Fibroblast of pulmonary artery (primary cell): Measurements from ENCODE around the gene ZBTB9.
A peak's percentile ranks its signal among the peaks of the same experiment; 100 is the strongest.

Experiments used
- DNase-seq: peaks from one replicate; pipeline ENCODE4 v3.0.0-alpha.2; 2010; ENCODE audit warnings: low read depth
- H3K4me3 ChIP-seq: replicated peaks from 2 replicates; pipeline ENCODE4 v1.5.1; 2011; ENCODE audit warnings: low read depth, mild to moderate bottlenecking, control low read depth, low read length, moderate library complexity
- TF ChIP-seq, protein P1 (sequence below): IDR thresholded peaks from 2 replicates; pipeline ENCODE4 v1.5.1; 2011; ENCODE audit warnings: mild to moderate bottlenecking, control low read depth, low read length, inconsistent platforms; ENCODE audit errors: missing control alignments

ZBTB9 gene

DNA sequence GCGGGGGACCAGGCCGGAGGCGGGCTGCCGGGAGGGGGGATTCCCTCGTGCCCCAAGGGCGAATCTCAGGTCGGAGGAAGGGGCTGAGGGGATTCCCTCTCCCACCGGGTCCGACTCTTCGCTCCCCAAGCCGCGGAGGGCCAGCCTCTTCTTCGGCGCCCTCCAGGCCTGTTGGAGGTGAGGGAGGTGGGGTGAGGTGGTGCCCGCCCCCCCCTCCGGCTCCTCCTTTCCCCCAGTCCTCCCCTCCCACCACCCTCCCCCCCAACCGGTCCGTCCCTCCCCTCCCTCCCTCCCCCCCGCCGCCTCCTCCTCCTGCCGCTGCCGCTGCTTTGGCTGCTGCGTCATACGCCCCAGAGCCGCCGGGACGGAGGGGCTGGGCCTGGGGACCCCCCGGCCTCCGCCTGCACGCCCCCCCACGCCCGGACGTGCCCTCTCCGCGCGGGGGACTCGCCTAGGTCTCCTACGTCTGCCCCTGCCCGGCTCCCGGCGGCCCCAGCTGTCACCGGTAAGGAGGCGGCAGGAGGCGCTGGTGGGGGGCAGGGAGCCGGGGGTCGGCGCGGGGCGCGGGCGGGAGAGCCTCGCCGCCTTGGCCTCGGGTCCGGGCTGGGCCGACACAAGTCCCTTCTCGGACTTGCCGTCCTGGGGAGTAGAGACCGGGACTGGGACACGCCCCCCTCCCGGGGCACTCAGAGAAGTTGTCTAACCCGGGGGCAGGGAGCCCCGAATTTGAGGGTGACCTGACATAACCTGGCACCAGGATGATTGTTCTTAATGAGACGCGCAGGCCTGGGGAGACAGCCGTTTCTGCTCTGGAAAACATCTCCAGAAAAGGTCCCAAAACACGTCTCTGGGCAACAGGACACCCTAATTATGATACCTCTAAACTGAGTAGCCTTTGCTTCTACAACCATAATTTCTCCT lies 43.4 kb upstream of the ZBTB9 start, which contains the start of gene PHF1:
Gene PHF1 (plus strand): TSS at position 304 of the 921 bp plus-strand sequence. CDS start 1,250 bp downstream, outside the sequence.
- H3K4me3 ChIP-seq: peak within 1 kb of the TSS; percentile 72
- peak; percentile 86 for DNase-seq
- TF ChIP-seq, protein P1, sequence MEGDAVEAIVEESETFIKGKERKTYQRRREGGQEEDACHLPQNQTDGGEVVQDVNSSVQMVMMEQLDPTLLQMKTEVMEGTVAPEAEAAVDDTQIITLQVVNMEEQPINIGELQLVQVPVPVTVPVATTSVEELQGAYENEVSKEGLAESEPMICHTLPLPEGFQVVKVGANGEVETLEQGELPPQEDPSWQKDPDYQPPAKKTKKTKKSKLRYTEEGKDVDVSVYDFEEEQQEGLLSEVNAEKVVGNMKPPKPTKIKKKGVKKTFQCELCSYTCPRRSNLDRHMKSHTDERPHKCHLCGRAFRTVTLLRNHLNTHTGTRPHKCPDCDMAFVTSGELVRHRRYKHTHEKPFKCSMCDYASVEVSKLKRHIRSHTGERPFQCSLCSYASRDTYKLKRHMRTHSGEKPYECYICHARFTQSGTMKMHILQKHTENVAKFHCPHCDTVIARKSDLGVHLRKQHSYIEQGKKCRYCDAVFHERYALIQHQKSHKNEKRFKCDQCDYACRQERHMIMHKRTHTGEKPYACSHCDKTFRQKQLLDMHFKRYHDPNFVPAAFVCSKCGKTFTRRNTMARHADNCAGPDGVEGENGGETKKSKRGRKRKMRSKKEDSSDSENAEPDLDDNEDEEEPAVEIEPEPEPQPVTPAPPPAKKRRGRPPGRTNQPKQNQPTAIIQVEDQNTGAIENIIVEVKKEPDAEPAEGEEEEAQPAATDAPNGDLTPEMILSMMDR: no peak

GRCh38 chr6:33411632-33412005 lies 42.8 kb upstream of the ZBTB9 start:
- H3K4me3 ChIP-seq: peak overlapping the region; percentile 65
- TF ChIP-seq, protein P1: no peak
- no peak for DNase-seq

GRCh38 chr6:33412140-33413009 lies 42.0 kb upstream of the ZBTB9 start:
- TF ChIP-seq, protein P1: no peak
- no peak for DNase-seq
- peak overlapping the region; percentile 65 for H3K4me3 ChIP-seq

GRCh38 chr6:33413241-33414120 lies 40.9 kb upstream of the ZBTB9 start:
- TF ChIP-seq, protein P1: no peak
- DNase-seq: no peak
- no peak overlapping the region for H3K4me3 ChIP-seq

DNA sequence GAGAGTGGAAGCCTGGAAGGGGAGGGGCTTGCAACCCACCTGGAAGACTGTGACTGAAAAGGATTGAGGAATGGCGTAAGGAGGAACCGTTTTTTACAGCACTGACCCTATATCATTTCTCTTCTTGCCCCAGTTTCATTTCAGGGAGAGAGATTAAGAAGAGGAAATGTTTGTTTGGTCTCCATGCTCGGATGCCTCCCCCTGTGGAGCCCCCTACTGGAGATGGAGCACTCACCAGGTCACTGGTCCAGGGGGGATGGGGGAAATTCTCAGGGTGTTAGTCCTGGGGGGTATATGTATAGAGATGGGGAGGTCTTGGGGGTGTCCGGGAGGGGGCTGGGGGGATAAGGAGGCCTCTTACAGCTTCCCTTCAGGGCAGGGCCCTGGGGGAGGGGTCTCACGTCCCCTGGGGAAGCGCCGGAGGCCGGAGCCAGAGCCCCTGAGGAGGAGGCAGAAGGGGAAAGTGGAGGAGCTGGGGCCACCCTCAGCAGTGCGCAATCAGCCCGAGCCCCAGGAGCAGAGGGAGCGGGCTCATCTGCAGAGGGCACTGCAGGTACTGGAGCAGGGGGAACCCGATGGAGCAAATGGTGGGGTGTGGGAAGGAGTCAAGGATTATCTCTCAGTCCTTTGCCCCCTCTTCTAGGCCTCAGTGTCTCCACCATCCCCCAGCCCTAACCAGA lies 39.6 kb upstream of the ZBTB9 start:
- TF ChIP-seq, protein P1: peak; percentile 49
- no peak overlapping the region for H3K4me3 ChIP-seq
- no peak for DNase-seq

DNA sequence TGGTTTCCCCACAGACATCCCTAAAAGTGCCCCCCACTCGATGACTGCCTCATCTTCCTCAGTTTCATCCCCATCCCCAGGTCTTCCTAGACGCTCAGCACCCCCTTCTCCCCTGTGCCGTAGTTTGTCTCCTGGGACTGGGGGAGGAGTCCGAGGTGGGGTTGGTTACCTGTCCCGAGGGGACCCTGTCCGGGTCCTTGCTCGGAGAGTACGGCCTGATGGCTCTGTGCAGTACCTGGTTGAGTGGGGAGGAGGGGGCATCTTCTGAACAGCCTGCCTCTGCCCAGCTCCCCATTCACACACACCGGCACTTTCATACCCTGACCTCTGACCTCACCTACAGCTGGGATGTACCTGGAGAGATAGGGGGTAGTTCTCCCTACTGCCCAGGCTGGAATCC lies 38.5 kb upstream of the ZBTB9 start:
- TF ChIP-seq, protein P1: no peak
- H3K4me3 ChIP-seq: peak overlapping the region; percentile 95
- DNase-seq: no peak
